ENCODE results near the gene PRRG2. TPM values are rescaled to one million over a fixed set of nuclear protein-coding genes. Genes with fewer than 3 reads are reported as not detected.

Gene PRRG2
- total RNA-seq, 1 donor from 2014 or later, result 1.1 TPM

DNA sequence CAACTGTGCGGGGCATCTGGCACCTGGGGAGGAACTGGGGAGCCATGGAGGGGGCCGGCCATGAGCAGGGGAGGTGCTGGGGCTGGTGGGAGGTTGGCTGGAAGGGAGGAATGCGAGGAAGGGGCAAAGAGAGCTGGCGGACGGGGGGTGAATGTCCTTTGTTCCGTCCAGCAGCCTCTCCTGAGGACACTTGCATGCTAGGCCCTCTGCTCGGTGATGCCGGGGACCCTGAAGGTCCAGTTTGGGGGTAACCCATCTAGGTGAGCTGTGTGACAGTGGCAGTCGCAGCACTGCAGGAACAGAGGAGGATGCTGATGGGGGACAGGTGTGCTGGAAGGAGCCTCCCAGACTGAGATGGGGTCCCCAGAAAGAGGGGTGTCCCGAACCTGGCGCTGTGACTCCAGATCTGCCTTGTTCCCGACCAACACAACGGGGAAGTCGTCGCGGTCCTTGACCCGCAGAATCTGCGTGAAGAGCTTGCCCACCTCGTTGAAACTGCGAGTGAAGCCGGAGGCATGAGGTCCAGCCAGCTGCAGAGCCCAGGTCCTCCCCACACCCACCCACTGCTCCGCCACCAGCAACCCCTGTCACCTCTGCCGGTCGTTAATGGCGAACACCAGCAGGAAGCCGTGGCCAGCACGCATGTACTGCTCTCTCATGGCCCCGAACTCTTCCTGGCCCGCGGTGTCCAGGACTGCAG lies 55.3 kb downstream of the PRRG2 start:
- intact Hi-C loops (cut with micrococcal nuclease), result no loop called here

- intact Hi-C loops (cut with micrococcal nuclease), result no loop called here
These were observed 57.0 kb downstream of the PRRG2 start for GRCh38 chr19:49637821-49638738.

DNA sequence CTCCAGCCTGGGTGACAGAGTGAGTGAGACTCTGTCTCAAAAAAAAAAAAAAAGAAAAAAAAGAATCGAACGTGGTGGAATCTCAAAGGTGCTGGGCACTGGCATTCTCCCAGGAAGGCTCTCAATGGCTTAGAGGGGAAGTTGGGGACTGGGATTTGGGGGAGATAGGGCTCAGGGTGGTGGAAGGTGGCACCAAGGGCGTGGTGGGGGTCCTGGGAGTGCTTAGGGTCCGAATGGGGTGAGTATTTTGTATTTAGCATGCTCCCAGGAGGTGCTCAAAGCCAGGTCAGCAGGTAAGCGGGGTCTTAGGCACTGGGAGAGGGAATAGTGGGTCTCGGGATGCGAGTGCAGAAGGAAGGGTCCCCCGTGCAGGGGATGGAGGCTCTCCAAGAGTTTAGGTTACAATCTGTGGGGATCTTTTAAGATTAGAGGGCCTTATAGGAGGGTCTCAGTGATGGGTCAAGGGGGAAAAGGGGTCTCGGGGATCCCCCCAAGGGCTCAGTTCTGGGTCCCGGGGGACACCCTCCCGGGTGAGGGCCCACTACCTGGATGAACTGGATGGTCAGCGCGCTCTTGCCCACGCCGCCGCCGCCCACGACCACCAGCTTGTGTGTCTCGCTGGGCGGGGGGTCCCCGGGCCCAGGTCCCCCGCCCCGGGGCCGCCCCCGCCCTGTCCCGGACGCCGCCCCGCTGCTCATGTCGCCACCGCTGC lies 58.4 kb downstream of the PRRG2 start:
- intact Hi-C loops (cut with micrococcal nuclease), result loop anchor here (1.0 to 2.0 kb wide), 5 partner anchors 46 to 211 kb away; partner anchors contain the start of genes ALDH16A1, NOSIP and PTOV1

DNA sequence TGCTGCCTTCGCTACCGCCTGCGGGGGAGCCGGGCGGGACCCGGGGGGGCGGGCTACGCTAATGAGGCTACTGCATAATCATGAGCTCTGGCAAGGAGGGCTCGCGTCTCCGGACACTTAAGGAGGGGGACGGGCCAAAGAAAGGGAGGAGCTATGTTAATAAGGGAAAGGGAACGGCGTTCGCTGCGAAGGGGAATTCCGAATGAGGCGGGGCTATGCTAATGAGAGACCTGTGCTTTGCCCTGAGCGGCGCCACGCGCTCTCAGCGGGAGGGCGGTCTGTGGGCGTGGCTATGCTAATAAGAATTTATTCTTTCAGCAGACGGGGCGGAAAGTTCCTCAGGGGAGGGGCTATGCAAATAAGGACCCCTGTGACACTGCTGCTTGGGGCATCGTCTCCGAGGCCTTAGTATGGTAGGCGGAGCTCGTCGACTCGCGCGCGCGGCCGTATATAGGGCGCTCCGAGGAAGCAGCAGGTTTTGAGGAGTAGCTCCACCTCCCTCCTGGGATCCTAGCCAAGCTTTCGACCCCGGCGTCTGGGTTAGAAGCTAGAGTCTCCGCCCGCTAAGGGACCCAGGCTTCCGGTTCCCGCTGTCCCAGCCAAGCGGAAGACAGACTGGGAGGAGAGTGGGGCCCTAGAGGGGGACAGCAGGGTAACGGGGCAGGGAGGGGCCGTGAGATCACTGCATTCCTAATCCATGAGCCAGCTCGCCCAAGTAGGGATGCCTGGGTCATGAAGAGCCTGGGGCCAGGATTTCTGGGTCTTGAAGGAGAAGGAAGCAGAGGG lies 59.2 kb downstream of the PRRG2 start, which contains the start of gene RRAS:
RRAS (minus strand) TSS at position 31 of the 786 bp plus-strand sequence. CDS start 45 bp downstream, outside the sequence.
- intact Hi-C loops (cut with micrococcal nuclease), result loop anchor here (1.0 to 2.0 kb wide), 5 partner anchors 47 to 210 kb away; partner anchors contain the start of genes ALDH16A1, NOSIP and PTOV1

Other genes with a start within 250 kb of the PRRG2 start
- 213 and 221 TPM in 2 replicates for gene CD37, start 245.9 kb upstream of the PRRG2 start, total RNA-seq
- gene TEAD2, start 218.9 kb upstream of the PRRG2 start, total RNA-seq, result not detected in 2 replicates
- not detected in 2 replicates for gene DKKL1, start 217.4 kb upstream of the PRRG2 start, total RNA-seq
- gene KASH5, start 193.1 kb upstream of the PRRG2 start, total RNA-seq, result 0.23 and 0.43 TPM in 2 replicates
- not detected in 2 replicates for gene PTH2, start 157.9 kb upstream of the PRRG2 start, total RNA-seq
- gene GFY, start 155.9 kb upstream of the PRRG2 start, total RNA-seq, result not detected in 2 replicates
- gene SLC17A7, start 139.8 kb upstream of the PRRG2 start, total RNA-seq, result 0.07 and 0.09 TPM in 2 replicates
- gene PIH1D1, start 129.5 kb upstream of the PRRG2 start, total RNA-seq, result 146 and 150 TPM in 2 replicates
- 45.5 and 47.5 TPM in 2 replicates for gene ALDH16A1, start 128.1 kb upstream of the PRRG2 start, total RNA-seq
- gene FLT3LG, start 107.1 kb upstream of the PRRG2 start, total RNA-seq, result 271 and 275 TPM in 2 replicates
- 2,471 and 2,495 TPM in 2 replicates for gene RPL13A, start 93.7 kb upstream of the PRRG2 start, total RNA-seq
- 2,021 and 2,052 TPM in 2 replicates for gene RPS11, start 84.9 kb upstream of the PRRG2 start, total RNA-seq
- gene FCGRT, start 68.7 kb upstream of the PRRG2 start, total RNA-seq, result 7.4 and 8.5 TPM in 2 replicates
- gene RCN3, start 53.3 kb upstream of the PRRG2 start, total RNA-seq, result 3.0 and 3.9 TPM in 2 replicates
- gene NOSIP, start 760 bp upstream of the PRRG2 start, total RNA-seq, result 172 and 174 TPM in 2 replicates
- 42.0 and 43.3 TPM in 2 replicates for gene PRR12, start 9.9 kb downstream of the PRRG2 start, total RNA-seq
- gene RRAS, start 58.8 kb downstream of the PRRG2 start, total RNA-seq, result 6.8 and 9.3 TPM in 2 replicates
- gene SCAF1, start 60.9 kb downstream of the PRRG2 start, total RNA-seq, result 61.9 and 65.4 TPM in 2 replicates
- gene IRF3, start 84.5 kb downstream of the PRRG2 start, total RNA-seq, result 135 and 158 TPM in 2 replicates
- 70.4 and 75.7 TPM in 2 replicates for gene BCL2L12, start 84.6 kb downstream of the PRRG2 start, total RNA-seq
- 173 and 187 TPM in 2 replicates for gene PRMT1, start 96.0 kb downstream of the PRRG2 start, total RNA-seq
- 4.8 and 4.9 TPM in 2 replicates for gene ADM5, start 108.3 kb downstream of the PRRG2 start, total RNA-seq
- 2.4 and 3.8 TPM in 2 replicates for gene CPT1C, start 109.8 kb downstream of the PRRG2 start, total RNA-seq
- gene TSKS, start 182.0 kb downstream of the PRRG2 start, total RNA-seq, result 2.9 and 3.3 TPM in 2 replicates
- 70.9 and 73.8 TPM in 2 replicates for gene AP2A1, start 185.7 kb downstream of the PRRG2 start, total RNA-seq
- gene FUZ, start 232.0 kb downstream of the PRRG2 start, total RNA-seq, result 11.3 and 11.5 TPM in 2 replicates
- 54.1 and 56.1 TPM in 2 replicates for gene MED25, start 237.0 kb downstream of the PRRG2 start, total RNA-seq